SU-DHL-6 (cell line): ENCODE measurements around the gene KCTD7.
"Not testable (repeated sequence)": the region's sequence is repeated elsewhere in the genome, so short reads cannot be mapped to it uniquely, and the experiment has no call there.

ENCODE experiments used
- H2AFZ ChIP-seq: fragments of 200-600 bp; sonication (generic); 2 replicates; pipeline ENCODE4 v1.6.1; 2014; ENCODE audit warnings: low read depth, mild to moderate bottlenecking, moderate library complexity, mixed read lengths, antibody characterized with exemption, low read length; ENCODE audit not compliant: severe bottlenecking
- H3F3A ChIP-seq: fragments of 200-600 bp; shearing (Covaris generic); 2 replicates; pipeline ENCODE4 v1.6.0; 2016; ENCODE audit warnings: antibody characterized with exemption, mild to moderate bottlenecking; ENCODE audit not compliant: insufficient read depth
- H3K27ac ChIP-seq: fragments of 200-600 bp; sonication (generic); 2 replicates; pipeline ENCODE4 v1.5.1; 2016; ENCODE audit warnings: low read depth, mild to moderate bottlenecking, low read length, moderate library complexity, mixed read lengths
- H3K27me3 ChIP-seq: fragments of 200-600 bp; sonication (generic), shearing (Covaris generic); 2 replicates; pipeline ENCODE4 v1.6.0; 2014; ENCODE audit warnings: mild to moderate bottlenecking, low read length
- H3K36me3 ChIP-seq: fragments of 200-600 bp; sonication (generic); 2 replicates; pipeline ENCODE4 v1.6.1; 2014; ENCODE audit warnings: mild to moderate bottlenecking, low read length, mixed read lengths
- H3K4me2 ChIP-seq: fragments of 300-600, 200-600 bp; shearing (Covaris generic), sonication (generic); 2 replicates; pipeline ENCODE4 v1.6.0; 2014; ENCODE audit warnings: low read length, low read depth, mild to moderate bottlenecking; ENCODE audit not compliant: poor library complexity, severe bottlenecking
- H3K4me3 ChIP-seq: fragments of 200-600 bp; sonication (generic); 2 replicates; pipeline ENCODE4 v1.5.1; 2014; ENCODE audit warnings: antibody characterized with exemption, low read length, mild to moderate bottlenecking, mixed read lengths; ENCODE audit not compliant: insufficient read depth, poor library complexity, severe bottlenecking
- H3K79me2 ChIP-seq: fragments of 200-600 bp; sonication (generic); 2 replicates; pipeline ENCODE4 v1.6.1; 2014; ENCODE audit warnings: mild to moderate bottlenecking, low read length, moderate library complexity; ENCODE audit not compliant: insufficient read depth
- H3K9ac ChIP-seq: fragments of 200-600 bp; sonication (generic); 2 replicates; pipeline ENCODE4 v1.7.0; 2014; ENCODE audit warnings: mild to moderate bottlenecking, low read length
- H3K9me2 ChIP-seq: fragments of 200-600 bp; sonication (generic); replicated peaks from 2 replicates; pipeline ENCODE4 v1.6.1; 2014; ENCODE audit warnings: low read length; ENCODE audit not compliant: insufficient read depth
- H3K9me3 ChIP-seq: fragments of 200-600 bp; sonication (generic); 2 replicates; pipeline ENCODE4 v1.6.1; 2014; ENCODE audit warnings: low read length, mixed read lengths; ENCODE audit not compliant: insufficient read depth
- H4K20me1 ChIP-seq: fragments of 200-600 bp; sonication (generic); 2 replicates; pipeline ENCODE4 v1.6.1; 2014; ENCODE audit warnings: low read depth, mild to moderate bottlenecking, antibody characterized with exemption, low read length, moderate library complexity, mixed read lengths
- EZH2phosphoT487 ChIP-seq: fragments of 200-600 bp; sonication (generic), shearing (Covaris generic); conservative IDR thresholded peaks from 2 replicates; pipeline ENCODE4 v1.6.1; 2018; ENCODE audit warnings: mild to moderate bottlenecking, antibody characterized with exemption, low read length, moderate library complexity, mixed read lengths
- TF ChIP-seq, protein P1 (sequence below): fragments of 200-600 bp; sonication (generic); IDR thresholded peaks from one replicate; pipeline ENCODE4 v1.5.1; 2017; ENCODE audit warnings: antibody characterized with exemption, mild to moderate bottlenecking, low read length, moderate library complexity; ENCODE audit not compliant: insufficient read depth, poor library complexity, severe bottlenecking

Gene KCTD7

DNA sequence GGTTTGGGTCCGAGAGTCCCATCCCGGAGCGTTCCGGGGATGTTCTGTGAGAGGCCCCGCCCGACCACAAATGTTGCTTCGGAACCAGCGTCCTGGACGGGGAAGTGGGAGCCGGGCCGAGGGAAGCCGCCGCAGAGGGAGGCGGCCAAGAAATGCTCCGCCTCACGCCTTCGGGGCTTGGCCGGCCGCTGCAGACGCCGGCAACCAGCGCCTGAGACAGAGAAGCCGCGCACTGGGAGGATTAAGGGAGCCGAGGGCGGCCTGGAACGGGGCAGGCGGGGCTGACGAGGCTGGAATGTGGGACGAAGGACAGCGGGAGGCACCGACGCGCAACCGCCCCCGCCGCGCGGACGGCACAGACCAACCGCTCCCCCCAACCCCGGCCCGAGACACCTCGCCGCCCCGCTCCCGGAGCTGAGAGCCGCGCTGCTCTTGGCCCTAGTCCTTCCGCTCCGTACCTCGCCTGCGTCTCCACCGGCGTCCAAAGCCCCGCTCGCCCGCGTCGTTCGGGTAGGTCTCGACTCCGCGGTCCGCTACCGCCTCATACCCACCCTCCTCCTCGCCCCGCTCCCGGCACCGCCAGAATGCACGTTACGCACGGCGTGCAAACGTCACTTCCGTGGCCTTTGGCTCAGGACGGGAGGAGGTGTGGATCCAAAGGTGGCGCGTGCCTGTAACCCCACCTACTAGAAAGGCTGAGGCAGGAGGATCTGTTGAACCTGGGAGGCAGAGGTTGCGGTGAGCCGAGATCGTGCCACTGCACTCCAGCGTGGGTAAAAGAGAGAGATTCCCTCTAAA, 36.7 kb upstream of the KCTD7 start:
- Histone ChIP-seq H3K27me3 (no peaks in the 10 kb centered on the region), H3K4me3 (peak overlapping the region; percentile 95), H3K9me3 (no peaks in the 10 kb centered on the region), H3K9me2 (no peaks in the 10 kb centered on the region), H4K20me1 (no peaks in the 10 kb centered on the region; the same call in 1 of the 2 replicates), H3K36me3 (no peaks in the 10 kb centered on the region), H3F3A (no peaks in the 10 kb centered on the region; the same call in 1 of the 2 replicates), H3K79me2 (peaks cover 58% of the 10 kb centered on the region), H3K9ac (peak overlapping the region; percentile 84), H3K4me2 (peak overlapping the region; percentile 94), H2AFZ (peak overlapping the region; percentile 89), H3K27ac (peak overlapping the region; percentile 47)
- TF ChIP-seq EZH2phosphoT487: no peak
- TF ChIP-seq, protein P1, sequence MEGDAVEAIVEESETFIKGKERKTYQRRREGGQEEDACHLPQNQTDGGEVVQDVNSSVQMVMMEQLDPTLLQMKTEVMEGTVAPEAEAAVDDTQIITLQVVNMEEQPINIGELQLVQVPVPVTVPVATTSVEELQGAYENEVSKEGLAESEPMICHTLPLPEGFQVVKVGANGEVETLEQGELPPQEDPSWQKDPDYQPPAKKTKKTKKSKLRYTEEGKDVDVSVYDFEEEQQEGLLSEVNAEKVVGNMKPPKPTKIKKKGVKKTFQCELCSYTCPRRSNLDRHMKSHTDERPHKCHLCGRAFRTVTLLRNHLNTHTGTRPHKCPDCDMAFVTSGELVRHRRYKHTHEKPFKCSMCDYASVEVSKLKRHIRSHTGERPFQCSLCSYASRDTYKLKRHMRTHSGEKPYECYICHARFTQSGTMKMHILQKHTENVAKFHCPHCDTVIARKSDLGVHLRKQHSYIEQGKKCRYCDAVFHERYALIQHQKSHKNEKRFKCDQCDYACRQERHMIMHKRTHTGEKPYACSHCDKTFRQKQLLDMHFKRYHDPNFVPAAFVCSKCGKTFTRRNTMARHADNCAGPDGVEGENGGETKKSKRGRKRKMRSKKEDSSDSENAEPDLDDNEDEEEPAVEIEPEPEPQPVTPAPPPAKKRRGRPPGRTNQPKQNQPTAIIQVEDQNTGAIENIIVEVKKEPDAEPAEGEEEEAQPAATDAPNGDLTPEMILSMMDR: no peak

DNA sequence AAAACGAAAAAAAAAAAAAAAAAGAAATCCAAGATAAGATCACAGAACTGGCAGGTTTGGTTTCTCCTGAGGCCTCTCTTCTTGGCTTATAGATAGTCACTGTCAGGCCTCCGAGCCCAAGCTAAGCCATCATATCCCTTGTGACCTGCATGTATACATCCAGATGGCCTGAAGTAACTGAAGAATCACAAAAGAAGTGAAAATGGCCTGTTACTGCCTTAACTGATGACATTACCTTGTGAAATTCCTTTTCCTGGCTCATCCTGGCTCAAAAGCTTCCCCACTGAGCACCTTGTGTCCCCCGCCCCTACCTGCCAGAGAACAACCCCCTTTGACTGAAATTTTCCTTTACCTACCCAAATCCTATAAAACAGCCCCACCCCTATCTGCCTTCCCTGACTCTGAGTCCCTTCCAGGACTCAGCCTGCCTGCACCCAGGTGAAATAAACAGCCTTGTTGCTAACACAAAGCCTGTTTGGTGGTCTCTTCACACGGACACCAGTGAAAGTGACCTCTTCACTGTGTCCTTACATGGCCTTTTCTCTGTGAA, 36.0 kb upstream of the KCTD7 start:
- not testable (repeated sequence) for H4K20me1 ChIP-seq, H3K27me3 ChIP-seq, H3K9me2 ChIP-seq, H3K36me3 ChIP-seq, H3F3A ChIP-seq, H3K9me3 ChIP-seq
- H3K79me2 ChIP-seq: peaks cover 51% of the 10 kb centered on the region
- H3K9ac ChIP-seq: peak overlapping the region; percentile 84
- H3K4me3 ChIP-seq: peak overlapping the region; percentile 95
- peak overlapping the region; percentile 47 for H3K27ac ChIP-seq
- H3K4me2 ChIP-seq: peak overlapping the region; percentile 94
- H2AFZ ChIP-seq: peak overlapping the region; percentile 89

DNA sequence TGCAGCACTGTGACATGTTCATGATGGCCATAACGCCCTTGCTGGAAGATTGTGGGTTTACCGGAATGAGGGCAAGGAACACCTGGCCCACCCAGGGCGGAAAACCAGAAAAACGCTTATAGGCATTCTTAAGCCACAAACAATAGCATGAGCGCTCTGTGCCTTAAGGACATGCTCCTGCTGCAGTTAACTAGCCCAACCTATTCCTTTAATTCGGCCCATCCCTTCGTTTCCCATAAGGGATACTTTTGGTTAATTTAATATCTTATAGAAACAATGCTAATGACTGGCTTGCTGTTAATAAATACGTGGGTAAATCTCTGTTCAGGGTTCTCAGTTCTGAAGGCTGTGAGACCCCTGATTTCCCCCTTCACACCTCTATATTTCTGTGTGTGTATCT, 34.6 kb upstream of the KCTD7 start:
- not testable (repeated sequence) for H3K9me2 ChIP-seq, H3K4me3 ChIP-seq

DNA sequence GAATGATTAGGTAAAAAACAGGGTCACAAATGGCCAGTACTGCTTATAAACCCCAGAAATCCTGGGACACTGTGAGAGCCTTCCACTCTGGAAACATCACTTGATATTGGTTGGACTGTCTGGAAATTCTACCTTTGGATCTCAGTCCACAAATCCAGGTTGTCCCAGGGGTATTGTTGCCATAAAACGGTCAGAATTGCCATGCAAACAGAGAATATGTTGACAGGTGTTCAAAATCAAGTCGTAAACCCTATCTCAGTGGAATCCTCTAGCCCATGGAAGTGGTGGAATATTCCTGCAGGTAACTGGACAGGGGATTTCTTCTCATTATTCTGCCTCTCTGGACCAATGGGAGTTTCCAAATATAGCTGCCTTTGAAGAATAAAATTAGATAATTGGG, 31.2 kb upstream of the KCTD7 start:
- Histone ChIP-seq H3K4me2 (no peak overlapping the region), H3K9me3 (no peaks in the 10 kb centered on the region), H3K27ac (no peak overlapping the region), H4K20me1 (no peaks in the 10 kb centered on the region), H3K9me2 (no peaks in the 10 kb centered on the region), H3K36me3 (no peaks in the 10 kb centered on the region), H3K27me3 (no peaks in the 10 kb centered on the region), H3K9ac (no peak overlapping the region), H3K4me3 (no peak overlapping the region), H2AFZ (no peak overlapping the region), H3F3A (no peaks in the 10 kb centered on the region; the same call in 1 of the 2 replicates), H3K79me2 (peaks cover 4% of the 10 kb centered on the region; the same call in 1 of the 2 replicates)
- TF ChIP-seq, protein P1: no peak
- no peak for TF ChIP-seq EZH2phosphoT487

More for the DNA sequence above, 34.6 kb upstream of the KCTD7 start:
- not testable (repeated sequence) for H3K4me2 ChIP-seq, H4K20me1 ChIP-seq, H3K27ac ChIP-seq, H3K9me3 ChIP-seq, H2AFZ ChIP-seq, H3K9ac ChIP-seq, H3F3A ChIP-seq, H3K36me3 ChIP-seq, H3K27me3 ChIP-seq
- peaks cover 37% of the 10 kb centered on the region for H3K79me2 ChIP-seq
